Liver (tissue), 9 donors: Measurements from ENCODE around the gene RPS6KA4. TPM values are rescaled to one million over a fixed set of nuclear protein-coding genes. Genes with fewer than 3 reads are reported as not detected.

Experiments
- DNase-seq: peaks from one replicate; pipeline ENCODE4 v3.0.0-alpha.2; 2017; ENCODE audit warnings: low spot score
- H3K27ac ChIP-seq, 2 donors: one replicate each; pipeline ENCODE4 v1.7.0; 2013; ENCODE audit warnings: inconsistent platforms in 2 of 2, low read length in 2 of 2, control low read depth in 1 of 2, low read depth in 1 of 2, mild to moderate bottlenecking in 1 of 2
- H3K27me3 ChIP-seq, 4 donors: one replicate each; pipeline versions ENCODE4 v1.6.1 to v1.7.0; 2013; ENCODE audit warnings: low read length in 3 of 4, inconsistent platforms in 1 of 4, mild to moderate bottlenecking in 1 of 4, moderate library complexity in 1 of 4; ENCODE audit not compliant: control insufficient read depth in 4 of 4, insufficient read depth in 4 of 4
- H3K36me3 ChIP-seq, 4 donors: one replicate each; pipeline versions ENCODE4 v1.6.1 to v1.7.0; 2013; ENCODE audit warnings: low read length in 3 of 4, mild to moderate bottlenecking in 3 of 4, low read depth in 1 of 4, moderate library complexity in 1 of 4; ENCODE audit not compliant: control insufficient read depth in 4 of 4, insufficient read depth in 3 of 4
- H3K4me1 ChIP-seq, 4 donors: one replicate each; pipeline versions ENCODE4 v1.6.1 to v1.7.0; 2013; ENCODE audit warnings: low read length in 3 of 4, mild to moderate bottlenecking in 3 of 4, moderate library complexity in 1 of 4; ENCODE audit not compliant: control insufficient read depth in 4 of 4, insufficient read depth in 4 of 4
- H3K4me3 ChIP-seq, 3 donors: one replicate each; pipeline versions ENCODE4 v1.6.1 to v1.7.0; 2013; ENCODE audit warnings: low read length in 3 of 3, control low read depth in 1 of 3, low read depth in 1 of 3, mild to moderate bottlenecking in 1 of 3
- H3K9ac ChIP-seq, 2 donors: one replicate each; pipeline ENCODE4 v1.7.0; 2013; ENCODE audit warnings: low read length in 2 of 2, mild to moderate bottlenecking in 2 of 2, moderate library complexity in 2 of 2, control low read depth in 1 of 2, low read depth in 1 of 2
- H3K9me3 ChIP-seq, 4 donors: one replicate each; pipeline versions ENCODE4 v1.6.1 to v1.7.0; 2013; ENCODE audit warnings: low read length in 3 of 4; ENCODE audit not compliant: control insufficient read depth in 4 of 4
- EGR1 ChIP-seq, 2 donors: IDR thresholded peaks; 2 replicates each; pipeline ENCODE4 v1.6.1; 2016 to 2018; ENCODE audit warnings: antibody characterized with exemption in 2 of 2, low read depth in 2 of 2
- FOXA1 ChIP-seq: IDR thresholded peaks from 2 replicates; pipeline ENCODE4 v1.6.1; 2016; ENCODE audit warnings: antibody characterized with exemption
- FOXA2 ChIP-seq: IDR thresholded peaks from 2 replicates; pipeline ENCODE4 v1.6.1; 2016; ENCODE audit warnings: antibody characterized with exemption
- GABPA ChIP-seq, 2 donors: IDR thresholded peaks in 1 of 2; conservative IDR thresholded peaks in 1 of 2; 2 replicates each; pipeline ENCODE4 v1.6.1; 2016; ENCODE audit warnings: antibody characterized with exemption in 2 of 2, mild to moderate bottlenecking in 1 of 2, moderate library complexity in 1 of 2
- HNF4A ChIP-seq, 2 donors: conservative IDR thresholded peaks; 2 replicates each; pipeline ENCODE4 v1.6.1; 2016; ENCODE audit warnings: antibody characterized with exemption in 2 of 2, mild to moderate bottlenecking in 2 of 2
- HNF4G ChIP-seq: IDR thresholded peaks from 2 replicates; pipeline ENCODE4 v1.6.1; 2016; ENCODE audit warnings: antibody characterized with exemption
- JUND ChIP-seq, 2 donors: IDR thresholded peaks; 2 replicates each; pipeline ENCODE4 v1.6.1; 2016; ENCODE audit warnings: antibody characterized with exemption in 2 of 2
- NR2F2 ChIP-seq: IDR thresholded peaks from 2 replicates; pipeline ENCODE4 v1.6.1; 2016; ENCODE audit warnings: antibody characterized with exemption
- RAD21 ChIP-seq, 2 donors: IDR thresholded peaks; 2 replicates each; pipeline ENCODE4 v1.6.1; 2016; ENCODE audit warnings: antibody characterized with exemption in 2 of 2, mild to moderate bottlenecking in 2 of 2
- RXRA ChIP-seq, 2 donors: IDR thresholded peaks; 2 replicates each; pipeline ENCODE4 v1.6.1; 2017 to 2018; ENCODE audit warnings: antibody characterized with exemption in 2 of 2, mild to moderate bottlenecking in 1 of 2
- SP1 ChIP-seq: IDR thresholded peaks from 2 replicates; pipeline ENCODE4 v1.6.1; 2018; ENCODE audit warnings: antibody characterized with exemption, mild to moderate bottlenecking
- TAF1 ChIP-seq: conservative IDR thresholded peaks from 2 replicates; pipeline ENCODE4 v1.6.1; 2016; ENCODE audit warnings: antibody characterized with exemption, mild to moderate bottlenecking
- YY1 ChIP-seq: IDR thresholded peaks from 2 replicates; pipeline ENCODE4 v1.6.1; 2016; ENCODE audit warnings: antibody characterized with exemption, mild to moderate bottlenecking
- WGBS: extraction: QIAGEN DNeasy Blood & Tissue Kit; methylation state at CpG from one replicate; pipeline ENCODE4 v1.1.7; 2013; 5-methylcytosine and 5-hydroxymethylcytosine counted together
- polyA plus RNA-seq, 2 donors: library from polyadenylated mRNA; stranded (reverse) in 1 of 2; unstranded in 1 of 2; fragments of 200-250 nt in 1 of 2; fragments of >200 nt in 1 of 2; fragmentation: Nextera tagmentation in 1 of 2; extraction: Ambion mirVana in 1 of 2; gene quantifications; one replicate each; pipeline versions ENCODE4 v1.2.1 to v1.2.3, GENCODE V29; 2013 to 2015
- total RNA-seq, 2 donors: library from RNA; depleted of rRNA; stranded (reverse); fragments of >200 nt; gene quantifications; one replicate each; pipeline ENCODE4 v1.2.3, GENCODE V29; 2014
- TF ChIP-seq, protein P1 (sequence below): IDR thresholded peaks from 2 replicates; pipeline ENCODE4 v1.6.1; 2016; ENCODE audit warnings: antibody characterized with exemption
- TF ChIP-seq, protein P2 (sequence below): IDR thresholded peaks from 2 replicates; pipeline ENCODE4 v1.6.1; 2016; ENCODE audit warnings: antibody characterized with exemption
- TF ChIP-seq, protein P3 (sequence below): IDR thresholded peaks from 2 replicates; pipeline ENCODE4 v1.6.1; 2016; ENCODE audit warnings: antibody characterized with exemption
- donor health status: healthy.
- donor health status: healthy.
- donor health status: healthy.
- donor health status: healthy.
- donor health status: healthy.

The RPS6KA4 gene
- total and polyA plus RNA-seq, 4 donors = 2.0 to 13.5 (median 10.0) TPM

DNA sequence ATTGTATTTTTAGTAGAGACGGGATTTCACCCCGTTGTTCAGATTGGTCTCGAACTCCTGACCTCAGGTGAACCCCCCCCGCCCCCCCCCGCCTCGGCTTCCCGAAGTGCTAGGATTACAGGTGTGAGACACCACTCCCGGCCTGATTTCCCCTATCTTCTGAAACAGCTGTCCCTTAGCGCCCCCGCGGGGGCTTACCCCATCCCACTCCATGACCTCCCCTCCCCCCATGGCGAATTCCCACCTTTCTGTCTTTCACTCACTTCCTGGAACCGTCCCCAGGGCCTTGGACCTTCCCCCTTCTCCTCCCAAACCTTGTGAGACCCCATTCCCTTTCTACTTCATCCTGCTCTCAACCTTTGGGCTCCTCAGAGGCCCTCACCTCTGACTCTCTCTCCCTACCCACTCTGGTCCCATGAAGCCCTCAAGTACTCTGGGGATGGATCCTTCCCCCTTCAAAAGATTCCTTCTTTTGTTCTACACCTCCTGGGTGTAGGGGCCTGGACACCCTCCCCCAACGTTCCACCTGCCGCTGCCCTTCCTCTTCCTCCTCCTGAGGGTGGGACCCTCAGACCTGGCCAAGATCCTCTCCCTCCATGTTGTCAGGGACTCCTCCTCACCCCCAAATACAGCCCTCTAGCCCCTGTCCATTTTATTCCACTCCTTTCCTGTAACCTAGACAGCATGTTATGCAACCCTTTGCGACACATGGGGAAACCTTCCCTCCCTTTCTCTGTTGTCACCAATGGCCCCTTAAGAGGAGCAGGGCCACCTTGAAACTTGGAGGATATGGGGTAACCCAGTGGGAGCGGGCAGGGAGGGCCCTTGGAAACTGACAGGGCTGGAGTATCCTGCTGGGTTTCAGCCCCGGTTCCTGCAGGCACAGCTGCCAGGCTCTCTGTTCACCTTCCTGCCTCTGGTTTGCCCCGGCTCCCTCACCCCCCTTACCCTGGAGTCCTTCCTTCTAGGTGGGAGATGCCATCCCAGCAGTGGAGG, 39.9 kb upstream of the RPS6KA4 start:
- Histone ChIP-seq H3K27me3 (no peaks in the 10 kb centered on the region), H3K4me3 (peak overlapping the region; percentile 63 to 77 (median 76)), H3K27ac (peak overlapping the region; percentile 93 to 98), H3K36me3 (peaks cover 4 to 35% (median 12%) of the 10 kb centered on the region in 4 donors), H3K4me1 (peaks cover 5 to 35% (median 23%) of the 10 kb centered on the region in 4 donors), H3K9ac (peak overlapping the region in 1 of 2 donors; percentile 69), H3K9me3 (no peaks in the 10 kb centered on the region)
- DNase-seq = no peak
- no peak for TF ChIP-seq YY1
- TF ChIP-seq EGR1 (IDR thresholded peaks at IDR 0.05; ENCODE audit: low read depth in 2 of 2) = no peak
- TF ChIP-seq, protein P1, sequence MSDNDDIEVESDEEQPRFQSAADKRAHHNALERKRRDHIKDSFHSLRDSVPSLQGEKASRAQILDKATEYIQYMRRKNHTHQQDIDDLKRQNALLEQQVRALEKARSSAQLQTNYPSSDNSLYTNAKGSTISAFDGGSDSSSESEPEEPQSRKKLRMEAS = no peak
- no peak for TF ChIP-seq NR2F2
- TF ChIP-seq HNF4G = no peak
- TF ChIP-seq, protein P2, sequence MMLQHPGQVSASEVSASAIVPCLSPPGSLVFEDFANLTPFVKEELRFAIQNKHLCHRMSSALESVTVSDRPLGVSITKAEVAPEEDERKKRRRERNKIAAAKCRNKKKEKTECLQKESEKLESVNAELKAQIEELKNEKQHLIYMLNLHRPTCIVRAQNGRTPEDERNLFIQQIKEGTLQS = no peak
- TF ChIP-seq FOXA2 = no peak
- TF ChIP-seq RAD21 (IDR thresholded peaks at IDR 0.05) = no peak
- no peak for TF ChIP-seq GABPA (IDR thresholded peaks at IDR 0.05 in 1 of 2, conservative IDR thresholded peaks at IDR 0.05 in 1 of 2)
- no peak for TF ChIP-seq JUND (IDR thresholded peaks at IDR 0.05)
- TF ChIP-seq TAF1 = no peak
- no peak for TF ChIP-seq HNF4A (conservative IDR thresholded peaks at IDR 0.05)
- TF ChIP-seq, protein P3, sequence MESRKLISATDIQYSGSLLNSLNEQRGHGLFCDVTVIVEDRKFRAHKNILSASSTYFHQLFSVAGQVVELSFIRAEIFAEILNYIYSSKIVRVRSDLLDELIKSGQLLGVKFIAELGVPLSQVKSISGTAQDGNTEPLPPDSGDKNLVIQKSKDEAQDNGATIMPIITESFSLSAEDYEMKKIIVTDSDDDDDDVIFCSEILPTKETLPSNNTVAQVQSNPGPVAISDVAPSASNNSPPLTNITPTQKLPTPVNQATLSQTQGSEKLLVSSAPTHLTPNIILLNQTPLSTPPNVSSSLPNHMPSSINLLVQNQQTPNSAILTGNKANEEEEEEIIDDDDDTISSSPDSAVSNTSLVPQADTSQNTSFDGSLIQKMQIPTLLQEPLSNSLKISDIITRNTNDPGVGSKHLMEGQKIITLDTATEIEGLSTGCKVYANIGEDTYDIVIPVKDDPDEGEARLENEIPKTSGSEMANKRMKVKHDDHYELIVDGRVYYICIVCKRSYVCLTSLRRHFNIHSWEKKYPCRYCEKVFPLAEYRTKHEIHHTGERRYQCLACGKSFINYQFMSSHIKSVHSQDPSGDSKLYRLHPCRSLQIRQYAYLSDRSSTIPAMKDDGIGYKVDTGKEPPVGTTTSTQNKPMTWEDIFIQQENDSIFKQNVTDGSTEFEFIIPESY = no peak
- 27% methylated on average over 19 of the region's 19 CpGs for WGBS

DNA sequence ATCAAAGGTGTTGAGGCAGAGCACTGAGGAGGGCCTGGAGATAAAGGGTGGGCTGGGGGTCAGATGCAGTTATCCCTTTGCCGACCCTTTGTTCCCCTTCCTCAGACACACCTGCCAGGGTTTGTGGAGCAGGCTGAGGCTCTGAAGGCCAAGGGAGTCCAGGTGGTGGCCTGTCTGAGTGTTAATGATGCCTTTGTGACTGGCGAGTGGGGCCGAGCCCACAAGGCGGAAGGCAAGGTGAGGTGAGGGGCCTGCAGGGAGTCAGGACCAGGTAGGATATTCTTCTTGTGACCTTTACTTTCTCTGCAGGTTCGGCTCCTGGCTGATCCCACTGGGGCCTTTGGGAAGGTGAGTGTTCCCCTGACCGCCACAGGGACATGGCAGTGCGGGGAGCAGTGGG, 38.4 kb upstream of the RPS6KA4 start:
- H3K9me3 ChIP-seq = no peaks in the 10 kb centered on the region
- TF ChIP-seq, protein P2 = no peak
- TF ChIP-seq SP1 (no peak), FOXA1 (no peak), YY1 (no peak)
- H3K27ac ChIP-seq = no peak overlapping the region
- no peak overlapping the region for H3K9ac ChIP-seq
- peaks cover 5 to 22% (median 18%) of the 10 kb centered on the region in 4 donors for H3K4me1 ChIP-seq
- no peaks in the 10 kb centered on the region for H3K27me3 ChIP-seq
- no peak for DNase-seq
- peaks cover 0 to 23% (median 5%) of the 10 kb centered on the region in 4 donors for H3K36me3 ChIP-seq
- H3K4me3 ChIP-seq = no peak overlapping the region
- WGBS = 91% methylated on average over 7 of the region's 7 CpGs

DNA sequence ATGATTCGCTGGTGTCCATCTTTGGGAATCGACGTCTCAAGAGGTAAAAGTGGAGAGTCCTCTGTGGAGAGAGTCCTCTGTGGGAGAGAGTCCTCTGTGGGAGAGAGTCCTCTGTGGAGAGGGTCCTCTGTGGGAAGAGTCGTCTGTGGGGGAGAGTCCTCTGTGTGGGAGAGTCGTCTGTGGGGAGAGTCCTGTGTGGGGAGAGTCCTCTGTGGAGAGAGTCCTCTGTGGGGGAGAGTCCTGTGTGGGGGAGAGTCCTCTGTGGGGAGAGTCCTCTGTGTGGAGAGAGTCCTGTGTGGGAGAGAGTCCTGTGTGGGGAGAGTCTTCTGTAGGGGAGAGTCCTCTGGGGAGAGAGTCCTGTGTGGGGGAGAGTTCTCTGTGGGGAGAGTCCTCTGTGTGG, 37.9 kb upstream of the RPS6KA4 start:
- 85% methylated on average over 5 of the region's 5 CpGs for WGBS
- no peak overlapping the region for H3K27ac ChIP-seq
- TF ChIP-seq EGR1 (IDR thresholded peaks at IDR 0.05; ENCODE audit: low read depth in 2 of 2) (no peak), HNF4A (conservative IDR thresholded peaks at IDR 0.05) (no peak), YY1 (no peak), RXRA (IDR thresholded peaks at IDR 0.05) (no peak)
- TF ChIP-seq, protein P2 = no peak
- TF ChIP-seq, protein P3 = no peak
- peaks cover 5 to 17% (median 15%) of the 10 kb centered on the region in 4 donors for H3K4me1 ChIP-seq
- no peak overlapping the region for H3K9ac ChIP-seq
- no peak for DNase-seq
- no peaks in the 10 kb centered on the region for H3K9me3 ChIP-seq
- H3K4me3 ChIP-seq = no peak overlapping the region
- H3K27me3 ChIP-seq = no peaks in the 10 kb centered on the region
- H3K36me3 ChIP-seq = peaks cover 0 to 22% (median 5%) of the 10 kb centered on the region in 4 donors
